GM19193 (cell line): Measurements from ENCODE around the gene ITGA4.

ENCODE experiments used
- POLR2A ChIP-seq: IDR thresholded peaks from 4 replicates; pipeline ENCODE4 v1.6.1; 2011; ENCODE audit not compliant: insufficient read depth, insufficient read length; ENCODE audit errors: extremely low read depth

ITGA4 gene

DNA sequence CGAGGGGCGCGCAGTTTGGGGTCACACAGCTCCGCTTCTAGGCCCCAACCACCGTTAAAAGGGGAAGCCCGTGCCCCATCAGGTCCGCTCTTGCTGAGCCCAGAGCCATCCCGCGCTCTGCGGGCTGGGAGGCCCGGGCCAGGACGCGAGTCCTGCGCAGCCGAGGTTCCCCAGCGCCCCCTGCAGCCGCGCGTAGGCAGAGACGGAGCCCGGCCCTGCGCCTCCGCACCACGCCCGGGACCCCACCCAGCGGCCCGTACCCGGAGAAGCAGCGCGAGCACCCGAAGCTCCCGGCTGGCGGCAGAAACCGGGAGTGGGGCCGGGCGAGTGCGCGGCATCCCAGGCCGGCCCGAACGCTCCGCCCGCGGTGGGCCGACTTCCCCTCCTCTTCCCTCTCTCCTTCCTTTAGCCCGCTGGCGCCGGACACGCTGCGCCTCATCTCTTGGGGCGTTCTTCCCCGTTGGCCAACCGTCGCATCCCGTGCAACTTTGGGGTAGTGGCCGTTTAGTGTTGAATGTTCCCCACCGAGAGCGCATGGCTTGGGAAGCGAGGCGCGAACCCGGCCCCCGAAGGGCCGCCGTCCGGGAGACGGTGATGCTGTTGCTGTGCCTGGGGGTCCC is at the start of gene ITGA4:
ITGA4 (plus strand) TSS at position 266 of the 620 bp plus-strand sequence; CDS start at position 535, 269 bp downstream.
- peak; percentile 72 for TF ChIP-seq POLR2A

DNA sequence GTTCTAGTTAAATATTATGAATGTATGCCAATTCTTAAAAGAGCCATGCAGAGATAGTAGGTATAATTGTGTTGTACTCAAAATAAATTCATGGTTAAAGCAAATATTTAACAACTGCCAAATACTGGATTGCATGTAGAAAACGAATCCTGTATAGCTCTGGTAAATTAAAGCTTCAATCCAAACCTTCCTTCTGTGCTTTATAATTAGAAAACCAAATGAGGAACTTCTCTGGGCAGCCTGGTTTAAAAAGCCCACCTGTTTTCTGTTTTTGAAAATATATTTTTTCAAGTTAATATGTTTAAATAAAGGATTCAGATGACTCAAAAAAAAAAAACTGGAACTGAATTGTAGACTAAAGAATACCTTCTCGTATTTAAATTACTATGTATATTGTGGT is 48.3 kb upstream of the ITGA4 start:
- TF ChIP-seq POLR2A = no peak

DNA sequence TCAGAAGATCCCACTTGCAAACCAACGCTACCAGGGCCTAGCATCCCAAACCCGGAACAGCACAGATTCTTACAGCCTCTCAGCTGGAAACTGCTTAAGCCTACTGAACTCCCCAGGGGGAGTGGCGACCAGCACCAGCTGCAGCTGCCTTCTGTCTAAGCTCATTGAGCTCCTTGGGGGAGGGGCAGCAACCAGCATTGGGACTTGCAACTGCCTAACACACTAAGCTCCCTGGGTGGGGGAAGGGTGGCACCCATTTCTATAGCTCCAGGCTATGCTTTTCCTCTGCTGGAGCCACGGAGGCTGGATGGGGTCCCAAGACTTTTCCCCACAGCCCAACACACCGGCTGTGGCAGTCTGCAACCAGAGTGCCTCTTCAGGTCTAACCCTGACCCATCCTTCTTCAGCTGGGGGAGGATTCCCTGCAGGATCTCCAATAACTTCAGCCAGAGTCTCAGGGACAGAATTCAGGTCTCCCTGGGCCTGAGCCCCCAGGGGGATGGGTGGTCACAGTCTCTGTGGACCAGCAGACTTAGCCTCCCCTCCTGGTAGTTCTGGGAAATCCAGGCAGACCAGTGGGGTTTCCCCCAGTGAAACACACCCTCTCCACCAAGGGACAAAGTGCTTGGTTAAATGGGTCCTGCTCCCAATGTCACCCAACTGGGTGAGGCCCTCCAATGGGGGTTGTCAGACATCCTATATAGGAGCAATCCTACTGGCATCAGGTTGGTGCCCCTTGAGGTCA is 45.9 kb upstream of the ITGA4 start:
- TF ChIP-seq POLR2A = peak; percentile 42

DNA sequence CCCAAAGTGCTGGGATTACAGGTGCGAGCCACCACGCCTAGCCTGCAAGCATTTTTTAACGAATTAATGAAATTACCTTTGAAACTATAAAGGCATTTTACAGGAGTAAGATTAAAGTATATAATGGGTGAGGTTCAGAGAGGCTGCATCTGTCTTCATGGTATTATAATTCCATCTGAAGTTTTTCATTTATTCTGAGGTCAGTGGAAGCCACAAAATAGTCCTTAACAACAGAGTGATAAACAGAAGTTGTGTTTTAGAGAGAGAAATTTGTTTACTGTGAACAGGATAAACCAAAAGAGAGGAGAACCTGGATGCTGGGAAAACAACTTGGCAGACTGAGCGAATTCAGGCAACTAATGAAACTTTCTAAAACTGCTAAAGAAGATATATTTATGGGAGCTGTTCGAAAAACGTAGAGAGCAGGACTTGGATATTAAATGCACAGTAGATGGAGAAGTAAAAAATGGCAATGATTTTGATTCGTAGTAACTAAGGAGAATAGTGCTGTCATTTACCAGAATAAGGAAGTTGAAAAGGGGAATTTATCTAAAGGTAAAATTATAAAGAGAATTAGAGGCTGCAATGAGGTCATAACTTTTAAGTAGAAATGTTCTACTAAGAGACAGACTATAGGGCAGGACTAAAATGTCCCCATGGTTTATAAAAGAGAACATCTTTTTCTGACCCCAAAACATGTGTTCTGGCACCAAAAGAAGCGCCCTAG is 37.9 kb upstream of the ITGA4 start:
- TF ChIP-seq POLR2A = no peak

DNA sequence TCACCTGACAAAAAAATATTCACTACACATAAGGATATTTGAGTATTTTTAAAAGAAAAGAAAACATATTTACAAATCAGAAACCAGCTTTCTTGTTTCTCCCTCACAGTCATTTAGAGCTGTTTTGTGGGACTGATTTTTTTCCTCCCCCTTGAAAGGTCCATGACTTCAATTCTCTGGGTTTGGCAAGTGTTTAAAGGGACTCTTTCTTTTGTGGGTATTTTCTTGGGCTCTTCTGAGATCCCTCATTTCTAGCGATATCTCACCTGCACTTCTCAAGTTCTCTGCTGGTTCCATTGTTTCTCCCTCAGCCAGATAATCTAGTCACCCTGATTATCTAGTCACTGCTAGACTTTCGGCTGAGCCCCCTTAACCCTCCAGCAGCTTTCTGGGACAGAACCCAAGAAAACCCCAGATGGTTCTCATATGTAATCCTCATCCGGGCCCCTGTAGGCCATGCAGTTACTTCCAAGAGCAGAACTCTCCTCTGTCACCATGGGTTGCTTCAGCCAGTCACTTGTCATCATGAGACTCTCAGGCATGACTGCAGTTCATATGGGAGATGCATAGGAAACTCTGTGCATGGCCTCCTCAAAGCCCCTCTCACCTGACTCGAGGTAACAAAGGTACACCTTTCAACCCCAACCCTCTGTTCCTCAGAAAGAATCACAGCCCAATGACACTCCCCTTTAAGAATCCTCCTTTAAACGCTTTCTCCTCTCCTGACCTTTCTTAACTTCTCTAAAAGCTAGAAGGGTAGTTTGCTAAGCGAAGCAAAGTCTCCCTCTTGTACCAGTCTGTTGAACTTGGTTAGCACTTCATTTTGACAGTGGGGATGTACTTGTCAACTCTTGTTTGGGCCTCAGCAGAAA is 36.7 kb upstream of the ITGA4 start:
- no peak for TF ChIP-seq POLR2A

DNA sequence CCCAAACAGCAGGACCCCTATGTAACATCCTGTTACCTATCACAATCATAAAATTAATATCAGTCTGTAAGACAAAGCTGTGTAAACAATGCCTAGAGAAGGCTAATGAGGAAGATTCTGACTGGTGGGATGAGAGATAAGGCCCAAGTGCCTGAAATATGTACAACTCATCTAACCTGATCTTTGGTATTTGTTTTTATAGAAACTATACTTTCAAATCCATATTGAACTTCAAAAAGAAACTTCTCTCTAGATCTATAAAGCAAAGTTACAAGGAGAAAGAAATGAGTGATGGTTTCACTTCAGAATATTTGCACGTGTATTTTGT is 36.1 kb upstream of the ITGA4 start:
- no peak for TF ChIP-seq POLR2A

DNA sequence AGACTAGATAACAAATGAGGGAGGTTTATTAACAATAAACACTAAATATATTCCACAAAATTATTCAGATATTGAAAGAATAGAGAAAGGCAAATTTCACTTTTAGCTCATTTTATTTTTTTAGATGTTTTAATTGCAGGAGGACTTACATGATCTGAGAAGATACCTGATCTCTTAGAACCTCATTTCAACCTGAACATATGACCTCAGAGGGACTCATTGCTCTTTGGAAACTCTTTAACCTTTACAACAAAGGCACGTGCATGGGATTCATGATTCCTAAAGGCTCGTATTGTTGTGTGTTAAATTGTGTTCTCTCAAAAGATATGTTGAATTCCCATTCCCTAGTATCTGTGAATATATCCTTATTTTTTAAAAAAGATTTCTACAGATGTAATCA is 35.7 kb upstream of the ITGA4 start:
- no peak for TF ChIP-seq POLR2A

DNA sequence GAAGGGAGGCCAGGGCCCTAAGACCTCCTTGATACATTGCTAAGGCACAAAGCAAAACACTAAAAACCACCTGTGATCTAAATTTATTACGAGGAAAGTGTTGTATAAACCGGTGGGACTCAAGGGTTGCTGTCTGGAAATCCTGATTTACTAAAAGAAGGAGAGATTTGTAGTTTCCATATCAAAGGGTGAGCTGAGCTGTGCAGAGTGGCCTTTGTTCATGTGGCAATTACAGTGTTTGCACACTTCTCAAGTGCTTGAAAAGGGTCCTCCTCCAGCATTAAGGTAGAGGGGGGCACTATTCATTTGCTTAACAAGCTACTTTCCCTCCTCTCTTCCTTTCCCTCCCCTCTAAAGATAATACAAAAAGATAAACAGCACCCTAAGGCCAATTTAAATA is 30.5 kb upstream of the ITGA4 start:
- TF ChIP-seq POLR2A = no peak

DNA sequence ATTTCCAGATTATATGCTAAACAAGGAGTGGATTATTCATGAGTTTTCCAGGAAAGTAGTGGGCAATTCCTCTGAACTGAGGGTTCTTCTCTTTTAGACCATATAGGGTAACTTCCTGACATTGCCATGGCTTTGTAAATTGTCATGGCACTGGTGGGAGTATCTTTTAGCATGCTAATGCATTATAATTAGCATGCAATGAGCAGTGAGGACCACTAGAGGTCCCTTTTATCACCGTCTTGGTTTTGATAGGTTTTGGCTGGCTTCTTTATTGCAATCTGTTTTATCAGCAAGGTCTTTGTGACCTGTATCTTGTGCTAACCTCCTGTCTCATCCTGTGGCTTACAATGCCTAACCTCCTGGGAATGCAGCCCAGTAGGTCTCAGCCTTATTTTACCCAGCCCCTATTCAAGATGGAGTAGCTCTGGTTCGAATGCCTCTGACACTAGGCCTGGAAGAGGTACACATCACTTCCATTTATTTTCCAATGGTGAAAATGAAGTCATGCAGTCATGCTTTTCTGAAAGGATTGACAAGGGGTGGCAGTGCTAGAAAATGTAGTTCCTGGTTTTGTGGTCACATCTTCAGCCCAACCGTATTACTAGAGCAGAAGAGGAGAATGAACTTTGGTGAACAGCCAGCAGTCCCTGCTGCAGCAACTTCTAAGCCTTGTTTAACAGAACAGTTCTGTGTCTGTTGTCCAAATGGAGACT is 26.6 kb upstream of the ITGA4 start:
- no peak for TF ChIP-seq POLR2A

DNA sequence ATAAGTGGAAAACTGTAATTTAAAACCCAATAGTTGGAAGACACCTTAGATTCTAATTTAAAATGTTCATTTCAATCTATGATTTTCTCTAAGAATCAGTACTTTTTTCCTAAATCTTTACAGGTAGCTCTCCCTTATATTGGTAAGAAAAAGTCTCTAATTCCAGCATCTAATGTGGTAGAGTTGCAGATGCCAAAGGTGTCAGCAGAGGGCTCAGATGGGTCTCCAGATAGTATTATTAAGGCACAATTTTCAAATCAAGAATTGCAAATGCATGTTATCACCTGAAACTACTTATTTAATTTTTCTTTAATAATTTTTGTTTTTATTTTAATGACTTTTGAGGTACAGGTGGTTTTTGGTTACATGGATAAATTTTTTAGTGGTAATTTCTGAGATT is 25.5 kb upstream of the ITGA4 start:
- no peak for TF ChIP-seq POLR2A

DNA sequence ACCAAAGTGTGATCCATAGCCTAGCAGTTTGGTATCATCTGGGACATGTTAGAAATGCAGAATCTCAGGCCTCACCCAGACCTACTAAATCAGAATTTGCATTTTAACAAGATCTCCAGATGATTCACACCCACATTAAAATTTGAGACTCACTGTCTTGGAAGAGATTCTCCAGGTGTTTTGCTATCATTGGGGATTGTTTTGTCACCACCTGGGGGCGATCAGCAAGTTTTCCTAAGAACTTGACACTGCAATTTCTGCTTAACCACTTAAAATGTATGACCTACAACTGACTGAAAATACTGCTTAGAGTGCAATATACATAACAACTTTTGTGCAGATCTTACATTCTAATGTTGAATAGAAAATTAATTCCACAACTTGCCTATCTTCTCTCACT is 18.9 kb upstream of the ITGA4 start:
- no peak for TF ChIP-seq POLR2A

DNA sequence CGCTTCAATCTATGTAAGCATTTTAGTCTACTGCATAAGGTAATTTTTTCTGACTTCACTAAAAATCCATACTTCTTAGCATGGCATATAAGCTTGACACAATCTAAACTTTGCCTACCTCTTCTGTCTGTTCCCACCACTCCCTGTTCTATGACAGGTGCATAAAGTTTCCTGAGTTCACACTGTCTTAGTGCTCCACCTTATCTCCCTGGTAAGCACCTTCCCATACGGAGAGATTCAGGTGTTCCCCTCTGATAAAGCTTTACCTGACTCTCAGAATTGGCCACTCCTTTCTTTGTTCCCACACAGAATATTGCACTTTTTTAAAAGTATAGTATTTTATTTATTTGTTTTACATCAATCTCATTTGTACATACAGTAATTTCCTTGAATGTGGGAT is 16.8 kb upstream of the ITGA4 start:
- TF ChIP-seq POLR2A = no peak

DNA sequence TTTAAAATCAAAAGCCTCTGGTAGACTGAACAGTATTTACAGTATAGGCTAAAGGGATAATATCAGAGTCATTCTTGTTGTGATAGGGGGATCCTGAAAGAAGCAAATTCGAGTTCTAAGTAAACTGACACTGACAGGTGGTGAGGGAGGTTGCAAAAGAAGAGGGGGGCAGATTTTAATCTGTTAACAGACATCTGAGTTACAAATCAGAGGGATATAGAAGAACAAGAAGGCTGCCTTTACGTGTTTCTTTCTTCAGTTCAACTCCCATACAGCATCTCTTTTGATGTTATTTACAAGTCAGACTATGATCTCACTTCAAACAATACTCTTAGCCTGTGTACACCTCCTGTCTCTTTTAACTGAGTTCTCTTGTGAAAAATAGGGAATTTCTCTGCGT is 16.3 kb upstream of the ITGA4 start:
- TF ChIP-seq POLR2A = no peak

DNA sequence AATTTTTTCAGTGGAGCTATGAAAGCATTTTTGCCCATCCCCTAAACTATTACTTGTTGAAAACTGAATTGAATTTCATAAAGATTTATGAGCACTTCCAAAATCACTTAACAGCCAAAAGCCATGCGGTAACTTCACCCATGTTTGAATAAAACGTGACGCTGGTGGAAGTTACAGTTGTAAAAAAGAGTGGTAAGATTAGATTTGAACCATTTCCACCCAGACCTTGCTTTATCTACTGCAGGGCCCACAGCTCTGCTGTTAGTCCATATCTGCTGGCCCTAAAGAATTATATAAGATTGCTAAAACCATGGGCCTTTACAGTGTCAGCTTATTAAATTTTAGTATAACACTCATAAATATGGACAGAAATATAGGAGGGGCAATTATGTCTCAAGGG is 15.5 kb upstream of the ITGA4 start:
- TF ChIP-seq POLR2A = no peak
